SU-DHL-6 (cell line): ENCODE measurements around the gene MAP3K15.

Experiments used
- H2AFZ ChIP-seq: fragments of 200-600 bp; sonication (generic); 2 replicates; pipeline ENCODE4 v1.6.1; 2014; ENCODE audit warnings: low read depth, mild to moderate bottlenecking, moderate library complexity, mixed read lengths, antibody characterized with exemption, low read length; ENCODE audit not compliant: severe bottlenecking
- H3F3A ChIP-seq: fragments of 200-600 bp; shearing (Covaris generic); 2 replicates; pipeline ENCODE4 v1.6.0; 2016; ENCODE audit warnings: antibody characterized with exemption, mild to moderate bottlenecking; ENCODE audit not compliant: insufficient read depth
- H3K27ac ChIP-seq: fragments of 200-600 bp; sonication (generic); 2 replicates; pipeline ENCODE4 v1.5.1; 2016; ENCODE audit warnings: low read depth, mild to moderate bottlenecking, low read length, moderate library complexity, mixed read lengths
- H3K27me3 ChIP-seq: fragments of 200-600 bp; sonication (generic), shearing (Covaris generic); 2 replicates; pipeline ENCODE4 v1.6.0; 2014; ENCODE audit warnings: mild to moderate bottlenecking, low read length
- H3K36me3 ChIP-seq: fragments of 200-600 bp; sonication (generic); 2 replicates; pipeline ENCODE4 v1.6.1; 2014; ENCODE audit warnings: mild to moderate bottlenecking, low read length, mixed read lengths
- H3K4me2 ChIP-seq: fragments of 300-600, 200-600 bp; shearing (Covaris generic), sonication (generic); 2 replicates; pipeline ENCODE4 v1.6.0; 2014; ENCODE audit warnings: low read length, low read depth, mild to moderate bottlenecking; ENCODE audit not compliant: poor library complexity, severe bottlenecking
- H3K4me3 ChIP-seq: fragments of 200-600 bp; sonication (generic); 2 replicates; pipeline ENCODE4 v1.5.1; 2014; ENCODE audit warnings: antibody characterized with exemption, low read length, mild to moderate bottlenecking, mixed read lengths; ENCODE audit not compliant: insufficient read depth, poor library complexity, severe bottlenecking
- H3K79me2 ChIP-seq: fragments of 200-600 bp; sonication (generic); 2 replicates; pipeline ENCODE4 v1.6.1; 2014; ENCODE audit warnings: mild to moderate bottlenecking, low read length, moderate library complexity; ENCODE audit not compliant: insufficient read depth
- H3K9ac ChIP-seq: fragments of 200-600 bp; sonication (generic); 2 replicates; pipeline ENCODE4 v1.7.0; 2014; ENCODE audit warnings: mild to moderate bottlenecking, low read length
- H3K9me2 ChIP-seq: fragments of 200-600 bp; sonication (generic); replicated peaks from 2 replicates; pipeline ENCODE4 v1.6.1; 2014; ENCODE audit warnings: low read length; ENCODE audit not compliant: insufficient read depth
- H3K9me3 ChIP-seq: fragments of 200-600 bp; sonication (generic); 2 replicates; pipeline ENCODE4 v1.6.1; 2014; ENCODE audit warnings: low read length, mixed read lengths; ENCODE audit not compliant: insufficient read depth
- H4K20me1 ChIP-seq: fragments of 200-600 bp; sonication (generic); 2 replicates; pipeline ENCODE4 v1.6.1; 2014; ENCODE audit warnings: low read depth, mild to moderate bottlenecking, antibody characterized with exemption, low read length, moderate library complexity, mixed read lengths
- CTCF ChIP-seq: fragments of 200-600 bp; sonication (generic); IDR thresholded peaks from one replicate; pipeline ENCODE4 v1.5.1; 2017; ENCODE audit warnings: antibody characterized with exemption, mild to moderate bottlenecking, low read length, moderate library complexity; ENCODE audit not compliant: insufficient read depth, poor library complexity, severe bottlenecking
- EZH2phosphoT487 ChIP-seq: fragments of 200-600 bp; sonication (generic), shearing (Covaris generic); conservative IDR thresholded peaks from 2 replicates; pipeline ENCODE4 v1.6.1; 2018; ENCODE audit warnings: mild to moderate bottlenecking, antibody characterized with exemption, low read length, moderate library complexity, mixed read lengths

Gene MAP3K15

GRCh38 chrX:19514791-19515614 is at the start of gene MAP3K15:
Gene MAP3K15 (minus strand): TSS chrX:19515508. CDS start chrX:19515261, 247 bp downstream.
- H2AFZ ChIP-seq, result no peak within 1 kb of the TSS
- peak within 1 kb of the TSS; percentile 22 for H3K4me3 ChIP-seq
- H3F3A ChIP-seq, result no peaks in the 10 kb centered on the region

GRCh38 chrX:19564606-19565005 is 49.3 kb upstream of the MAP3K15 start:
- H4K20me1 ChIP-seq, result no peaks in the 10 kb centered on the region

More at GRCh38 chrX:19514791-19515614, at the start of gene MAP3K15:
- no peaks in the 10 kb centered on the region for H3K27me3 ChIP-seq
- no peaks in the 10 kb centered on the region for H3K36me3 ChIP-seq
- TF ChIP-seq EZH2phosphoT487 (no peak), CTCF (no peak)
- no peak within 1 kb of the TSS for H3K9ac ChIP-seq
- no peaks in the 10 kb centered on the region for H4K20me1 ChIP-seq
- no peaks in the 10 kb centered on the region for H3K9me2 ChIP-seq
- no peaks in the 10 kb centered on the region for H3K9me3 ChIP-seq
- H3K27ac ChIP-seq, result no peak within 1 kb of the TSS
- H3K79me2 ChIP-seq, result no peaks in the 10 kb centered on the region
- peak within 1 kb of the TSS; percentile 37 for H3K4me2 ChIP-seq

GRCh38 chrX:19563746-19564145 is 48.4 kb upstream of the MAP3K15 start:
- H4K20me1 ChIP-seq, result no peaks in the 10 kb centered on the region
- no peaks in the 10 kb centered on the region for H3F3A ChIP-seq
- H3K79me2 ChIP-seq, result no peaks in the 10 kb centered on the region
- no peak overlapping the region for H3K9ac ChIP-seq
- no peaks in the 10 kb centered on the region for H3K9me2 ChIP-seq
- no peak overlapping the region for H2AFZ ChIP-seq
- H3K36me3 ChIP-seq, result no peaks in the 10 kb centered on the region
- H3K4me2 ChIP-seq, result no peak overlapping the region
- no peaks in the 10 kb centered on the region for H3K27me3 ChIP-seq
- TF ChIP-seq EZH2phosphoT487 (no peak), CTCF (no peak)
- no peaks in the 10 kb centered on the region for H3K9me3 ChIP-seq
- no peak overlapping the region for H3K4me3 ChIP-seq
- no peak overlapping the region for H3K27ac ChIP-seq

More at GRCh38 chrX:19564606-19565005, 49.3 kb upstream of the MAP3K15 start:
- Histone ChIP-seq H3K4me3 (no peak overlapping the region), H3K9me3 (no peaks in the 10 kb centered on the region), H3K9me2 (no peaks in the 10 kb centered on the region), H3K4me2 (no peak overlapping the region), H3K79me2 (no peaks in the 10 kb centered on the region), H3K27me3 (no peaks in the 10 kb centered on the region), H3K9ac (no peak overlapping the region), H3K36me3 (no peaks in the 10 kb centered on the region), H3K27ac (no peak overlapping the region), H2AFZ (no peak overlapping the region), H3F3A (no peaks in the 10 kb centered on the region)
- TF ChIP-seq CTCF, result no peak
- no peak for TF ChIP-seq EZH2phosphoT487
